Ovary (tissue), 3 donors: ENCODE results near the gene PIGO.

Experiments
- POLR2A ChIP-seq: fragments of 450-650 bp; IDR thresholded peaks from one replicate; pipeline ENCODE4 v1.6.1; 2017; ENCODE audit warnings: antibody characterized with exemption, mild to moderate bottlenecking, moderate library complexity
- TF ChIP-seq, protein P1 (sequence below), 3 donors: fragments of 450-650 bp in 2 of 3; fragments of 200-600 bp in 1 of 3; IDR thresholded peaks; one replicate each; pipeline versions ENCODE4 v1.5.1 to v1.8.0; 2016 to 2022; ENCODE audit warnings: antibody characterized with exemption in 3 of 3, mild to moderate bottlenecking in 1 of 3
- donor health status: DM: no; HTN: no; CAD: no.

DNA sequence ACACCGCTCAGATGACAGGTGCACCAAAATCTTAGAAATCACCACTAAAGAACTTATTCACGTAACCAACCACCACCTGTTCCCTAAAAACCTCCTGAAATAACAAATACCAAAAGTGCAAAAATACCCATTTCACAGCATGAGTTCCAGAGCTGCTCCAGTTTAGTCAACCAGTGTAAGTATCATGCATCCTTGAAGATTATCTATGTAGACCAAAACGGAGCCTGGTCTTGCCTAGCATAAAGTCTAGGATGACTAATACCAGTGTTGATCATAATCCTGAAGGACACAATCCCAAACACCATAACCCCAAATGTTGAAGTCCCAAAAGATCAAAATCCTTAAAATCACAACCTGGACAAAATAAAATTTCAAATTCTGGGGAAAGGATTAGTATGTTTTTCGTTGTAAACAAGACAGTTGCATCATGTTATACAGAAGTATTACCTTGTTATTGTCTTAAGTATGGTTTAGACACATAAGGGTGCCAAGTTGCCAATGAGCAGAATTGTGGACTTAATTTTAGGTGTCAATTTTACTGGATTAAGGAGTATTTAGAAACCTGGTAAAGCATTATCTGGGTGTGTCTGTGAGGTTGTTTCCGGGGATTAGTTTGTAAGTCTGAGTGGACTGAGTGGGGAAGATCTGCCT, 42.1 kb downstream of the PIGO start:
- TF ChIP-seq, protein P1, sequence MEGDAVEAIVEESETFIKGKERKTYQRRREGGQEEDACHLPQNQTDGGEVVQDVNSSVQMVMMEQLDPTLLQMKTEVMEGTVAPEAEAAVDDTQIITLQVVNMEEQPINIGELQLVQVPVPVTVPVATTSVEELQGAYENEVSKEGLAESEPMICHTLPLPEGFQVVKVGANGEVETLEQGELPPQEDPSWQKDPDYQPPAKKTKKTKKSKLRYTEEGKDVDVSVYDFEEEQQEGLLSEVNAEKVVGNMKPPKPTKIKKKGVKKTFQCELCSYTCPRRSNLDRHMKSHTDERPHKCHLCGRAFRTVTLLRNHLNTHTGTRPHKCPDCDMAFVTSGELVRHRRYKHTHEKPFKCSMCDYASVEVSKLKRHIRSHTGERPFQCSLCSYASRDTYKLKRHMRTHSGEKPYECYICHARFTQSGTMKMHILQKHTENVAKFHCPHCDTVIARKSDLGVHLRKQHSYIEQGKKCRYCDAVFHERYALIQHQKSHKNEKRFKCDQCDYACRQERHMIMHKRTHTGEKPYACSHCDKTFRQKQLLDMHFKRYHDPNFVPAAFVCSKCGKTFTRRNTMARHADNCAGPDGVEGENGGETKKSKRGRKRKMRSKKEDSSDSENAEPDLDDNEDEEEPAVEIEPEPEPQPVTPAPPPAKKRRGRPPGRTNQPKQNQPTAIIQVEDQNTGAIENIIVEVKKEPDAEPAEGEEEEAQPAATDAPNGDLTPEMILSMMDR (IDR thresholded peaks at IDR 0.05) = no peak
- no peak for TF ChIP-seq POLR2A
